GM12878 (cell line): Measurements from ENCODE around the gene PADI1.

ENCODE experiments used
- EGR1 ChIP-seq, 2 experiments: IDR thresholded peaks; 1 replicate in 1 of 2; 2 replicates in 1 of 2; pipeline ENCODE4 v1.6.1; 2011 to 2012; ENCODE audit warnings: low read depth in 2 of 2, low read length in 2 of 2, borderline replicate concordance in 1 of 2, mild to moderate bottlenecking in 1 of 2, moderate library complexity in 1 of 2
- SIN3A ChIP-seq: IDR thresholded peaks from 2 replicates; pipeline ENCODE4 v1.6.1; 2012; ENCODE audit warnings: low read depth, low read length, improper control_type of control experiment

DNA sequence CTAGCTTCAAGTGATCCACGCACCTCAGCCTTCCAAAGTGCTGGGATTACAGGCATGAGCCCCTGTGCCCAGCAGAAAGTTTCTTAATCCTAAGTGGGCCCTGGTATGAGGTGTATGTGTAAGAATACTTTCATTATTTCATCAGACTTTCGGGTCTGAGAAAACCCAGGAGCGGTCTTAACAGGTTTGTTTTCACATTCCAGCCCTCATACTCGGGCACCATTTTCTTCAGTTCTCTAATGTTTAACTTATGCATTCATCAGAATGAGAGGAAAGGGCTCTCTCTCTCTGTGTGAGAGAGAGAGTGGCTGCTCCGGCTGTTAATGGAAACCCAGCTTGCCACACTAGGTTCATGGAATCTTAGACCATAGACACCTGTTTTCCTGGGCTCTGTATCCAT is 4.2 kb upstream of the PADI1 start:
- TF ChIP-seq SIN3A (no peak), EGR1 (IDR thresholded peaks at IDR 0.05; ENCODE audit: borderline replicate concordance in 1 of 2, low read depth in 2 of 2, low read length in 2 of 2) (no peak)
